OCI-LY7 (cell line): ENCODE results near the gene FRAS1. TPM values are rescaled to one million over a fixed set of nuclear protein-coding genes. Genes with fewer than 3 reads are reported as not detected.

ENCODE experiments used
- BruUV-seq: library from RNA; stranded (reverse); fragments of 400-500 nt; replicated peaks from 2 replicates; lab custom pipeline; 2021; lab: Mats Ljungman, UMichigan
- CTCF ChIA-PET: fragments of 300-600 bp; sonication (Branson Sonifier 250); formaldehyde crosslinking; loops from one replicate; lab custom pipeline; 2022; ENCODE audit warnings: antibody characterized with exemption; ENCODE audit not compliant: unreplicated experiment; lab: Charles Lee
- POLR2A ChIA-PET: fragments of 300-600 bp; sonication (Branson Sonifier 250); formaldehyde crosslinking; loops from one replicate; lab custom pipeline; 2022; ENCODE audit warnings: antibody characterized with exemption; lab: Charles Lee
- DNase-seq: peaks from one replicate; pipeline ENCODE4 v3.0.0-alpha.2; 2015; ENCODE audit warnings: low spot score
- H2AFZ ChIP-seq: fragments of 200-600 bp; sonication (generic), shearing (Covaris generic); 2 replicates; pipeline ENCODE4 v1.6.1; 2014; ENCODE audit warnings: mild to moderate bottlenecking, antibody characterized with exemption, low read length, moderate library complexity
- H3K27ac ChIP-seq: fragments of 200-600 bp; sonication (generic); 2 replicates; pipeline ENCODE4 v1.5.1; 2014; ENCODE audit warnings: mixed run types, low read depth, mild to moderate bottlenecking, moderate library complexity, low read length, inconsistent platforms; ENCODE audit not compliant: poor library complexity, severe bottlenecking
- H3K36me3 ChIP-seq: fragments of 200-600 bp; sonication (generic); 2 replicates; pipeline ENCODE4 v1.6.1; 2014; ENCODE audit warnings: mild to moderate bottlenecking, antibody characterized with exemption, low read length, moderate library complexity, mixed read lengths; ENCODE audit not compliant: insufficient read depth
- H3K4me1 ChIP-seq: fragments of 200-600 bp; sonication (generic); 2 replicates; pipeline ENCODE4 v1.5.1; 2014; ENCODE audit warnings: mild to moderate bottlenecking, low read length; ENCODE audit not compliant: insufficient read depth, poor library complexity, severe bottlenecking
- H3K4me2 ChIP-seq: fragments of 200-600 bp; sonication (generic); 2 replicates; pipeline ENCODE4 v1.6.1; 2014; ENCODE audit warnings: mild to moderate bottlenecking, low read length
- H3K4me3 ChIP-seq: fragments of 200-600 bp; sonication (generic); 2 replicates; pipeline ENCODE4 v1.5.1; 2014; ENCODE audit warnings: mild to moderate bottlenecking, low read depth, low read length; ENCODE audit not compliant: poor library complexity, severe bottlenecking
- H3K79me2 ChIP-seq: fragments of 200-600 bp; sonication (generic); 2 replicates; pipeline ENCODE4 v1.6.1; 2016; ENCODE audit warnings: low read depth, mild to moderate bottlenecking, low read length, moderate library complexity, mixed read lengths; ENCODE audit not compliant: insufficient read depth
- H3K9me2 ChIP-seq: fragments of 200-600 bp; sonication (generic); 2 replicates; pipeline ENCODE4 v1.6.1; 2016; ENCODE audit warnings: mild to moderate bottlenecking, low read length, mixed read lengths; ENCODE audit not compliant: insufficient read depth
- H3K9me3 ChIP-seq: fragments of 200-600 bp; sonication (generic); 2 replicates; pipeline ENCODE4 v1.6.1; 2014; ENCODE audit warnings: mild to moderate bottlenecking, mixed run types, low read length, mixed read lengths
- H4K20me1 ChIP-seq: fragments of 200-600 bp; sonication (generic); 2 replicates; pipeline ENCODE4 v1.6.1; 2014; ENCODE audit warnings: mild to moderate bottlenecking, antibody characterized with exemption, low read length, moderate library complexity, mixed read lengths; ENCODE audit not compliant: insufficient read depth
- EZH2phosphoT487 ChIP-seq: fragments of 200-600 bp; sonication (generic); IDR thresholded peaks from 2 replicates; pipeline ENCODE4 v1.6.1; 2018; ENCODE audit warnings: low read depth, borderline replicate concordance, mild to moderate bottlenecking, mixed run types, antibody characterized with exemption, low read length, moderate library complexity, mixed read lengths
- intact Hi-C: fragments of 100-400 bp; cut with micrococcal nuclease; formaldehyde crosslinking; loops from one replicate; pipeline ENCODE4 v1.10.0; 2022; ENCODE audit not compliant: unreplicated experiment
- total RNA-seq, 2 experiments: library from RNA; depleted of rRNA in 1 of 2; stranded (reverse); fragments of >200 nt in 1 of 2; shearing (Covaris generic) in 1 of 2; gene quantifications; 2 replicates each; pipeline ENCODE4 v1.2.3, GENCODE V29; 2014 to 2022
- TF ChIP-seq, protein P1 (sequence below): fragments of 200-600 bp; sonication (generic); conservative IDR thresholded peaks from 2 replicates; pipeline ENCODE4 v1.5.1; 2014; ENCODE audit warnings: mild to moderate bottlenecking, antibody characterized with exemption, low read length, moderate library complexity, mixed read lengths

The FRAS1 gene
- total RNA-seq, 2 experiments from 2014 or later: 0.19 to 0.30 TPM

DNA sequence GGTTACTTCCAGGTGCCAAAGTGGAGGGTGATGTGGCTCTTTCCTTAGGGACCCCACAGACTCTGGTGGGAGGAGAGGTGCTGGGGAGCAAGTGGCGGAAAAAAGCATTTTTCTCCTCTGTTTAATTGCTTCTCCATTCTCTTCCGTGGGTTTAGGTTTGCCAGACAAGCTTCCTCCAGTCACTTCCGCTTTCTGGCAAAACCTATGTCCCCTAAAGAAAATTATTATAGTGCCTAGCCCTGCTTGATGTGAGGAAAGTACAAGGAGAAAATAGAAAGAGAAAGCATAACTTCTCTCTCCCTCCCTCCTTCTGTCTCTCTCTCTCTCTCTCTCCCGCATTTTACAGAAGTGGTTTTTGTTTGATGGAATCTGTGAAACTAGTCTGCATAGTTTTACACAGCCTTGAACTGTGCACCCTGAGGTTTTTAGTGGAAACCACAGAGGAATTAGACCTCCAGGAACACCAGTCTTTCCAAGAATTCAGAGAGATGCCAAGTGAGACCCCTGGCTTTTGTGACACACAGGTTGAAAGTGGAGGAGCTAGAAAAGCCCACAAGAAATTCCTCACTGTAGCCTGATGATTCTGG, 263.3 kb downstream of the FRAS1 start:
- TF ChIP-seq, protein P1, sequence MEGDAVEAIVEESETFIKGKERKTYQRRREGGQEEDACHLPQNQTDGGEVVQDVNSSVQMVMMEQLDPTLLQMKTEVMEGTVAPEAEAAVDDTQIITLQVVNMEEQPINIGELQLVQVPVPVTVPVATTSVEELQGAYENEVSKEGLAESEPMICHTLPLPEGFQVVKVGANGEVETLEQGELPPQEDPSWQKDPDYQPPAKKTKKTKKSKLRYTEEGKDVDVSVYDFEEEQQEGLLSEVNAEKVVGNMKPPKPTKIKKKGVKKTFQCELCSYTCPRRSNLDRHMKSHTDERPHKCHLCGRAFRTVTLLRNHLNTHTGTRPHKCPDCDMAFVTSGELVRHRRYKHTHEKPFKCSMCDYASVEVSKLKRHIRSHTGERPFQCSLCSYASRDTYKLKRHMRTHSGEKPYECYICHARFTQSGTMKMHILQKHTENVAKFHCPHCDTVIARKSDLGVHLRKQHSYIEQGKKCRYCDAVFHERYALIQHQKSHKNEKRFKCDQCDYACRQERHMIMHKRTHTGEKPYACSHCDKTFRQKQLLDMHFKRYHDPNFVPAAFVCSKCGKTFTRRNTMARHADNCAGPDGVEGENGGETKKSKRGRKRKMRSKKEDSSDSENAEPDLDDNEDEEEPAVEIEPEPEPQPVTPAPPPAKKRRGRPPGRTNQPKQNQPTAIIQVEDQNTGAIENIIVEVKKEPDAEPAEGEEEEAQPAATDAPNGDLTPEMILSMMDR: no peak
- no peak for TF ChIP-seq EZH2phosphoT487
- H3K4me1 ChIP-seq: no peaks in the 10 kb centered on the region
- intact Hi-C loops: no loop called here
- H4K20me1 ChIP-seq: no peaks in the 10 kb centered on the region
- ChIA-PET CTCF (interaction anchor here (0.6 kb wide), 1 partner anchor 33 kb away, joined by 3 read pairs; no protein-coding TSS in a partner anchor), POLR2A (no interaction called here)
- H3K4me3 ChIP-seq: no peak overlapping the region
- DNase-seq: peak; percentile 16
- BruUV-seq: no TSS peak
- no peaks in the 10 kb centered on the region for H3K79me2 ChIP-seq
- no peaks in the 10 kb centered on the region for H3K36me3 ChIP-seq
- H3K4me2 ChIP-seq: no peak overlapping the region
- no peaks in the 10 kb centered on the region for H3K9me2 ChIP-seq
- H3K9me3 ChIP-seq: no peaks in the 10 kb centered on the region
- H3K27ac ChIP-seq: no peak overlapping the region
- H2AFZ ChIP-seq: peak overlapping the region; percentile 31; the same call in 1 of the 2 replicates

GRCh38 chr4:78322032-78322431, 264.9 kb downstream of the FRAS1 start:
- intact Hi-C loops: no loop called here
- TF ChIP-seq, protein P1: no peak
- no peak for TF ChIP-seq EZH2phosphoT487
- H3K4me1 ChIP-seq: no peaks in the 10 kb centered on the region
- no peaks in the 10 kb centered on the region for H3K79me2 ChIP-seq
- no peak overlapping the region for H2AFZ ChIP-seq
- no peak overlapping the region for H3K27ac ChIP-seq
- no peak overlapping the region for H3K4me3 ChIP-seq
- BruUV-seq: no TSS peak
- ChIA-PET CTCF (no interaction called here), POLR2A (interaction anchor here (0.7 kb wide), 1 partner anchor 908 kb away, joined by 3 read pairs; no protein-coding TSS in a partner anchor)
- H3K9me2 ChIP-seq: no peaks in the 10 kb centered on the region
- no peaks in the 10 kb centered on the region for H3K9me3 ChIP-seq
- H3K4me2 ChIP-seq: no peak overlapping the region
- DNase-seq: no peak
- H3K36me3 ChIP-seq: no peaks in the 10 kb centered on the region
- H4K20me1 ChIP-seq: no peaks in the 10 kb centered on the region

GRCh38 chr4:78323439-78323838, 266.3 kb downstream of the FRAS1 start:
- H2AFZ ChIP-seq: no peak overlapping the region
- CTCF ChIA-PET: no interaction called here
- H4K20me1 ChIP-seq: no peaks in the 10 kb centered on the region
- no peak overlapping the region for H3K4me2 ChIP-seq
- no peaks in the 10 kb centered on the region for H3K79me2 ChIP-seq
- H3K4me3 ChIP-seq: no peak overlapping the region
- BruUV-seq: no TSS peak
- no peak for DNase-seq
- intact Hi-C loops: no loop called here
- TF ChIP-seq EZH2phosphoT487: no peak
- TF ChIP-seq, protein P1: no peak
- POLR2A ChIA-PET: no interaction called here
- no peaks in the 10 kb centered on the region for H3K9me3 ChIP-seq
- no peaks in the 10 kb centered on the region for H3K9me2 ChIP-seq
- no peaks in the 10 kb centered on the region for H3K4me1 ChIP-seq
- H3K27ac ChIP-seq: no peak overlapping the region
- H3K36me3 ChIP-seq: no peaks in the 10 kb centered on the region
